Lower leg skin (tissue), 3 donors: ENCODE results near the gene GALNT18.

ENCODE experiments used
- POLR2A ChIP-seq, 2 donors: fragments of 450-650 bp; IDR thresholded peaks; one replicate each; pipeline ENCODE4 v1.6.1; 2016 to 2017; ENCODE audit warnings: antibody characterized with exemption in 2 of 2, mild to moderate bottlenecking in 1 of 2, moderate library complexity in 1 of 2
- TF ChIP-seq, protein P1 (sequence below), 3 donors: fragments of 450-650 bp; IDR thresholded peaks; one replicate each; pipeline ENCODE4 v1.5.1; 2016; ENCODE audit warnings: antibody characterized with exemption in 3 of 3, mild to moderate bottlenecking in 3 of 3, moderate library complexity in 2 of 3

DNA sequence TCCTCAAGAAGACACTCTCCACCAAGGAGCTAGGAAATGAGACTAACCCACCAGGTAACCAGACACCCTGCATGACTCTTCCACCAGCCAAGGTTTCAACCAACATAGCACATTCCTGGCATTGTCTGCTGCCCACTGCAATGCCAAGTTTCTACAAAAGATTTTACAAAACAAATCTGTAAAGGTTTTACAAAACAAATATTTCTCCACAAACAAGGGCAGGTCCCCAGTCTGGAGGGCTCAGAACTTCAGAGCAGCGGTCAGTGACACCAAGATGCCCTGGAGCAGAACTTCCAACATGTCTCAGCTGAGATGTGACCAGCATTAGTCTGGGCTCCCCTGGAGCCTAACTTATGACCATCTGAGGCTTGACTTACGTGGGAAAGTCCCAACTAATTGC is 14.0 kb downstream of the GALNT18 start:
- TF ChIP-seq, protein P1, sequence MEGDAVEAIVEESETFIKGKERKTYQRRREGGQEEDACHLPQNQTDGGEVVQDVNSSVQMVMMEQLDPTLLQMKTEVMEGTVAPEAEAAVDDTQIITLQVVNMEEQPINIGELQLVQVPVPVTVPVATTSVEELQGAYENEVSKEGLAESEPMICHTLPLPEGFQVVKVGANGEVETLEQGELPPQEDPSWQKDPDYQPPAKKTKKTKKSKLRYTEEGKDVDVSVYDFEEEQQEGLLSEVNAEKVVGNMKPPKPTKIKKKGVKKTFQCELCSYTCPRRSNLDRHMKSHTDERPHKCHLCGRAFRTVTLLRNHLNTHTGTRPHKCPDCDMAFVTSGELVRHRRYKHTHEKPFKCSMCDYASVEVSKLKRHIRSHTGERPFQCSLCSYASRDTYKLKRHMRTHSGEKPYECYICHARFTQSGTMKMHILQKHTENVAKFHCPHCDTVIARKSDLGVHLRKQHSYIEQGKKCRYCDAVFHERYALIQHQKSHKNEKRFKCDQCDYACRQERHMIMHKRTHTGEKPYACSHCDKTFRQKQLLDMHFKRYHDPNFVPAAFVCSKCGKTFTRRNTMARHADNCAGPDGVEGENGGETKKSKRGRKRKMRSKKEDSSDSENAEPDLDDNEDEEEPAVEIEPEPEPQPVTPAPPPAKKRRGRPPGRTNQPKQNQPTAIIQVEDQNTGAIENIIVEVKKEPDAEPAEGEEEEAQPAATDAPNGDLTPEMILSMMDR (IDR thresholded peaks at IDR 0.05): no peak
- TF ChIP-seq POLR2A (IDR thresholded peaks at IDR 0.05): no peak
